Stimulated activated effector memory CD8-positive, alpha-beta T cell treated with anti-CD3 and anti-CD28 coated beads, Interleukin-12 subunit alpha, Interleukin-12 subunit beta, amount 100 ng/mL, for 72 hours (primary cell): ENCODE results near the gene GPR4.

Experiments used
- ATAC-seq: fragments of 150-1000 bp; cut with Tn5 transposase; 2 replicates; pipeline ENCODE4 v1.10.0; 2021
- DNase-seq, 2 donors: peaks; one replicate each; pipeline ENCODE4 v3.0.0; 2021 to 2022; ENCODE audit warnings: low spot score in 2 of 2
- H3K27ac Mint-ChIP-seq: one replicate; pipeline ENCODE4 v1.8.0; 2022; ENCODE audit warnings: mild to moderate bottlenecking, mixed read lengths
- H3K36me3 Mint-ChIP-seq: one replicate; pipeline ENCODE4 v1.8.0; 2022; ENCODE audit warnings: mild to moderate bottlenecking, mixed read lengths
- H3K4me1 Mint-ChIP-seq: one replicate; pipeline ENCODE4 v1.8.0; 2022; ENCODE audit warnings: mixed read lengths
- H3K4me3 Mint-ChIP-seq: one replicate; pipeline ENCODE4 v1.8.0; 2022; ENCODE audit warnings: mild to moderate bottlenecking, mixed read lengths
- H3K9me3 Mint-ChIP-seq: one replicate; pipeline ENCODE4 v1.8.0; 2022; ENCODE audit warnings: mixed read lengths

The GPR4 gene

GRCh38 chr19:45601524-45602374 is at the start of gene GPR4:
Gene GPR4, minus strand, starts transcription at chr19:45602212. Its CDS starts 10,346 bp downstream, at chr19:45591866.
- H3K36me3 Mint-ChIP-seq = no peaks in the 10 kb centered on the region
- peaks cover 49% of the 10 kb centered on the region for H3K4me1 Mint-ChIP-seq
- no peak within 1 kb of the TSS for H3K27ac Mint-ChIP-seq
- peak; percentile 31 for ATAC-seq
- H3K4me3 Mint-ChIP-seq = peak within 1 kb of the TSS; percentile 6
- no peak for DNase-seq
- H3K9me3 Mint-ChIP-seq = no peaks in the 10 kb centered on the region

DNA sequence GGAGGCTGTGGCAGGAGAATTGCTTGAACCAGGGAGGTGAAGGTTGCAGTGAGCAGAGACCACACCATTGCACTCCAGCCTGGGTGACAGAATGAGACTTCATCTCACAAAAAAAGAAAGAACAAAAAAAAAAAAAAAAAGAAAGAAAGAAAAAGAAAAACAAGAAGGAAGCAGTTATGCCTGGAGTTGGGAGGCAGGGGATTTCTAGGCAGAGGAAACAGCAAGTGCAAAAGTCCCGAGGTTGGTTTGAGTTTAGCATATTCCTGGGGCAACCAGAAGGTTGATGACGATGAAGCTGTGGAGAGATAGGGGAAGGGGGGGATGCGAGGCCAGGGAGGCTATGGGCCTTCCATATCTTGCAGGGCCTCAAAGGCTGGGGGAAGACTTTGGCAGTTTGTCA is 48.7 kb upstream of the GPR4 start:
- Mint-ChIP-seq H3K9me3 (no peaks in the 10 kb centered on the region), H3K4me3 (no peak overlapping the region), H3K4me1 (peaks cover 9% of the 10 kb centered on the region), H3K36me3 (peaks cover 6% of the 10 kb centered on the region), H3K27ac (no peak overlapping the region)
- ATAC-seq = no peak
- no peak for DNase-seq

GRCh38 chr19:45646345-45646698 is 44.3 kb upstream of the GPR4 start:
- peak overlapping the region; percentile 77 for H3K4me3 Mint-ChIP-seq
- peaks cover 51% of the 10 kb centered on the region for H3K4me1 Mint-ChIP-seq
- ATAC-seq (no peak), DNase-seq (no peak)
- H3K36me3 Mint-ChIP-seq = peaks cover 27% of the 10 kb centered on the region
- H3K27ac Mint-ChIP-seq = peak overlapping the region; percentile 84
- no peaks in the 10 kb centered on the region for H3K9me3 Mint-ChIP-seq

- Mint-ChIP-seq H3K27ac (peak overlapping the region; percentile 84), H3K36me3 (peaks cover 33% of the 10 kb centered on the region), H3K9me3 (no peaks in the 10 kb centered on the region), H3K4me1 (peaks cover 56% of the 10 kb centered on the region), H3K4me3 (peak overlapping the region; percentile 77)
- ATAC-seq = peak; percentile 62
- peak; percentile 76 to 93 for DNase-seq
Observed at GRCh38 chr19:45645631-45646344, 43.8 kb upstream of the GPR4 start.

DNA sequence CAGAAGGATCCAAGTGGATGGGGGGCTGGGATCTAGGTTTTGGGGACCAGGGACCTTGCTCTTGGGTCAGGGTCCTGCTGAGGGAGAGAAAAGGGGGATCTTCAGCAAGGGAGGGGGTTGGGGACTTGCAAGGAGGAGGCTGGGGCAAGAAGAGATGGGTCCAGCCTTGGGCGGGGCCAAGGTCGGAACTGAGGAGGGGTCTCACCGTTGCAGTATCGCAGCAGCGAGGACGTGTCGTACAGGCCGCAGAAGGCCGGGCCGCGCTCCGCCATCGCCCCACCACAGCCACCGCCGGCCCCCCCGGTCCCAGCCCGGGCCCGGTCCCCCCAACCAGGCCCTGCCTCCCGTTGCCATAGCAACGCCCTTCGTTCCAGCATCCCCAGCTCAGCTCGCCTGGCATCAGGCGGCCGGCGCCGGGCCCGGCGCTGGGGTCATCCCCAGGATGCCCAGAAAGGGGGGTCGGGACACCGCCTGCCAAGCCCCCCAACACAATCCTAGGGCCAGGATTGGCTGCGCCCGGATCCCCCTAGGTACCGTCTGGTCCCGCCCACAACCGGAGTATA is 43.1 kb upstream of the GPR4 start:
- Mint-ChIP-seq H3K27ac (peak overlapping the region; percentile 84), H3K36me3 (peaks cover 39% of the 10 kb centered on the region), H3K4me3 (peak overlapping the region; percentile 77), H3K4me1 (peaks cover 62% of the 10 kb centered on the region), H3K9me3 (no peaks in the 10 kb centered on the region)
- DNase-seq (peak in 1 of 2 donors; percentile 56), ATAC-seq (no peak)

GRCh38 chr19:45643927-45644771 is 42.1 kb upstream of the GPR4 start:
- H3K36me3 Mint-ChIP-seq = peaks cover 46% of the 10 kb centered on the region
- peak overlapping the region; percentile 77 for H3K4me3 Mint-ChIP-seq
- H3K4me1 Mint-ChIP-seq = peaks cover 66% of the 10 kb centered on the region
- ATAC-seq (no peak), DNase-seq (peak in 1 of 2 donors; percentile 53)
- H3K9me3 Mint-ChIP-seq = no peaks in the 10 kb centered on the region
- peak overlapping the region; percentile 84 for H3K27ac Mint-ChIP-seq

GRCh38 chr19:45643024-45643926 is 41.3 kb upstream of the GPR4 start:
- ATAC-seq (peak; percentile 69), DNase-seq (peak; percentile 97 to 99)
- Mint-ChIP-seq H3K9me3 (no peaks in the 10 kb centered on the region), H3K27ac (peak overlapping the region; percentile 96), H3K36me3 (peaks cover 55% of the 10 kb centered on the region), H3K4me3 (peak overlapping the region; percentile 77), H3K4me1 (peaks cover 75% of the 10 kb centered on the region)

GRCh38 chr19:45641274-45642105 is 39.5 kb upstream of the GPR4 start:
- Mint-ChIP-seq H3K36me3 (peaks cover 73% of the 10 kb centered on the region), H3K4me1 (peaks cover 74% of the 10 kb centered on the region), H3K4me3 (peak overlapping the region; percentile 77), H3K9me3 (no peaks in the 10 kb centered on the region), H3K27ac (peak overlapping the region; percentile 96)
- ATAC-seq = peak; percentile 64
- peak; percentile 77 to 98 for DNase-seq

DNA sequence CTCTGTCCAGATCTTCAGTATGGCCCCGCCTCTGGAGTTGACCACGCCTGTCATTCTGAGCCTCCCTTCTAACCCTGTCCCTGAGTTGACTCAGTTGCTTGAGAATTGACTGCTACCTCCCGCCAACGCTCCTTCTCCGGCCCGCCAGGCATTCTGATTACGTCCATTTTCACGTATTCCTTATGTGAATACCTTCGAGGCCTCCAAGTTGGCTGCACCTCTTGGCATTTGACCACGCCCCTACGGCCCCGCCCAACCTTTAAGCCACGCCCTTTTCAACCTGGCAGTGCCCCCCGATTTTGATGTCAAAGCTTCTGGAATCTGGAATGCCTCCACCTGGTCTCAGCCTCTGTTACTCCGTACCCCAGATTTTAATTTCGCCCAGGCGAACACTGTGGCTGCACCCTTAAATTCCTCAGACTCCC is 38.8 kb upstream of the GPR4 start:
- ATAC-seq = no peak
- peak overlapping the region; percentile 77 for H3K4me3 Mint-ChIP-seq
- peak; percentile 57 to 88 for DNase-seq
- peaks cover 67% of the 10 kb centered on the region for H3K4me1 Mint-ChIP-seq
- no peaks in the 10 kb centered on the region for H3K9me3 Mint-ChIP-seq
- H3K36me3 Mint-ChIP-seq = peaks cover 74% of the 10 kb centered on the region
- peak overlapping the region; percentile 96 for H3K27ac Mint-ChIP-seq

- Mint-ChIP-seq H3K27ac (peak within 1 kb of the TSS; percentile 96), H3K4me1 (peaks cover 52% of the 10 kb centered on the region)
- peak; percentile 49 to 79 for DNase-seq
Observed at GRCh38 chr19:45638930-45639729, 37.1 kb upstream of the GPR4 start, which contains the start of gene EML2. Gene EML2, minus strand, starts transcription at chr19:45639397. Its CDS starts 21 bp downstream, at chr19:45639376.

DNA sequence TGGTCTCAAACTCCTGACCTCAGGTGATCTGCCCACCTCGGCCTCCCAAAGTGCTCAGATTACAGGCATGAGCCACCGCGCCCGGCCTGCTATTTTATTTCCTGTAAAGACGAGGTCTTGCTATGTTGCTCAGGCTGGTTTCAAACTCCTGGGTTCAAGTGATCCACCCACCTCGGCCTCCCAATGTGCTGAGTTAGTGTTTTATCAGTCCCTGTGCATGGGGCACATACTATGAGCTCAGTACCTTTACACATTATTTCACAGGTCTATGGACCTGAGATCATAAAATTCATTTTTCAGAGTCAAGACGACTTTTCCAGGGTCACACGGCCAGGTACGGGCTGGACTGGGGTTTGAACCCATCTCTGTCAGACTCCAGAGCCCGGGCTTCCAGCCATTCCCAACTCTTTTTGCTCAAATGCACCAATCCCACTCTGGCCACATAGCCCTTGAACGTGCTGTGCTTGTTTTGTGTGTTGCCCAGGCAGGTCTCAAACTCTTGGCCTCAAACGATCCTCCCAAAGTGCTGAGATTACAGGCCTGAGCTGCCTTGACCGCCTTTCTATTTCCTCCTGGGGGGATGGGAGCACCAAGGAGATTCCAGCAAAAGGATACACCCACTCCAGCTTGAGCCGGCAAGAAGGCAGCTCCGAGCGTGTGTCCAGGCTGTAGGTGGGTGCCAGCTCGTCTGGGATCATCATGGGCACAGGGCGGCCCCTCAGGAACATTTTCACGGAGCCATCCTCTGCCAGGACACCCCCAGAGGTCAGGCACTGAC is 36.1 kb upstream of the GPR4 start:
- H3K27ac Mint-ChIP-seq = peak overlapping the region; percentile 88
- H3K4me3 Mint-ChIP-seq = peak overlapping the region; percentile 77
- no peaks in the 10 kb centered on the region for H3K9me3 Mint-ChIP-seq
- DNase-seq (no peak), ATAC-seq (no peak)
- H3K4me1 Mint-ChIP-seq = peaks cover 42% of the 10 kb centered on the region
- H3K36me3 Mint-ChIP-seq = peaks cover 94% of the 10 kb centered on the region

More at GRCh38 chr19:45638930-45639729, 37.1 kb upstream of the GPR4 start, which contains the start of gene EML2:
- H3K4me3 Mint-ChIP-seq = peak within 1 kb of the TSS; percentile 77
- H3K36me3 Mint-ChIP-seq = peaks cover 86% of the 10 kb centered on the region
- H3K9me3 Mint-ChIP-seq = no peaks in the 10 kb centered on the region
- no peak for ATAC-seq

DNA sequence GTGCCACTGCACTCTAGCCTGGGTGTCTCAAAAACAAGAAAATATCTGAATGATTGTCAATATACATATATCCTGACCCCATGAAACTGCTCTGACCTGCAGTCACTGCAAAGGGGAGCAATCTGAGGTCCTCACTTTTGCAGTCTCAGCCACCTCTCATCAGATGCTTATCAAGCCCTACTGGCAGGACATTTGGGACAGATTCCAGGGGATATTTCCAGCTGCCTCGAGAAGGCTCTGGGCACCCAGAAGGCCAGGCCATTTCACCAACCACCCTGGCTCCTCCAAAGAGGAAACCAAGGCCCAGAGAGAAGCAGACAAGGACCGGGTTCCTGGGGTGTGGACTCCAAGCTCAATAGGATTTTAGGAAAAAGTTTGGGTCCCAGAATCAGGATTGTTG is 34.9 kb upstream of the GPR4 start:
- no peak overlapping the region for H3K4me3 Mint-ChIP-seq
- peaks cover 40% of the 10 kb centered on the region for H3K4me1 Mint-ChIP-seq
- DNase-seq (no peak), ATAC-seq (no peak)
- H3K27ac Mint-ChIP-seq = no peak overlapping the region
- no peaks in the 10 kb centered on the region for H3K9me3 Mint-ChIP-seq
- peaks cover 94% of the 10 kb centered on the region for H3K36me3 Mint-ChIP-seq
